Keratinocyte (primary cell): ENCODE data around the gene MINDY1. TPM values are rescaled to one million over a fixed set of nuclear protein-coding genes. Genes with fewer than 3 reads are reported as not detected.

ENCODE experiments used
- DNase-seq: peaks from one replicate; pipeline ENCODE4 v3.0.0-alpha.2; 2011; ENCODE audit warnings: low read depth, missing footprints, low spot score
- FAIRE-seq: peaks from 2 replicates; lab custom pipeline; 2011; peaks lifted over from hg19 to GRCh38; lab: Jason Lieb, UNC
- H2AFZ ChIP-seq: 2 replicates; pipeline ENCODE4 v1.6.0; 2012; ENCODE audit warnings: low read length, control low read depth, inconsistent platforms; ENCODE audit not compliant: control insufficient read depth
- H3K27ac ChIP-seq: 2 replicates; pipeline ENCODE4 v1.5.1; 2011; ENCODE audit warnings: low read length; ENCODE audit not compliant: control insufficient read depth, insufficient read depth
- H3K27me3 ChIP-seq: 3 replicates; pipeline ENCODE4 v1.6.0; 2011; ENCODE audit warnings: low read length; ENCODE audit not compliant: control insufficient read depth, insufficient read depth; ENCODE audit errors: extremely low read depth
- H3K36me3 ChIP-seq, 2 experiments: 2 replicates in 1 of 2; 3 replicates in 1 of 2; pipeline ENCODE4 v1.5.1; 2011; ENCODE audit warnings: low read length in 2 of 2, mild to moderate bottlenecking in 1 of 2; ENCODE audit not compliant: control insufficient read depth in 2 of 2, insufficient read depth in 2 of 2; ENCODE audit errors: extremely low read depth in 1 of 2
- H3K4me1 ChIP-seq: 3 replicates; pipeline ENCODE4 v1.5.1; 2011; ENCODE audit warnings: low read length; ENCODE audit not compliant: control insufficient read depth, insufficient read depth; ENCODE audit errors: extremely low read depth
- H3K4me2 ChIP-seq: 3 replicates; pipeline ENCODE4 v1.6.0; 2011; ENCODE audit warnings: low read depth, low read length; ENCODE audit not compliant: control insufficient read depth, insufficient read depth; ENCODE audit errors: extremely low read depth
- H3K4me3 ChIP-seq, 3 experiments: fragments of 200-600 bp in 1 of 3; sonication (generic) in 1 of 3; 2 replicates in 2 of 3; 3 replicates in 1 of 3; pipeline ENCODE4 v1.5.1; 2011 to 2016; ENCODE audit warnings: low read length in 3 of 3, mild to moderate bottlenecking in 3 of 3, control low read depth in 2 of 3, inconsistent platforms in 1 of 3, low read depth in 1 of 3, mixed read lengths in 1 of 3, mixed run types in 1 of 3, moderate library complexity in 1 of 3; ENCODE audit not compliant: control insufficient read depth in 2 of 3, insufficient read depth in 2 of 3; ENCODE audit errors: extremely low read depth in 1 of 3
- H3K79me2 ChIP-seq: 2 replicates; pipeline ENCODE4 v1.6.0; 2012; ENCODE audit warnings: low read length; ENCODE audit not compliant: control insufficient read depth, insufficient read depth
- H3K9ac ChIP-seq: 3 replicates; pipeline ENCODE4 v1.6.0; 2011; ENCODE audit warnings: low read length; ENCODE audit not compliant: control insufficient read depth, insufficient read depth; ENCODE audit errors: extremely low read depth
- H3K9me1 ChIP-seq: 3 replicates; pipeline ENCODE4 v1.6.0; 2011; ENCODE audit warnings: low read length; ENCODE audit not compliant: control insufficient read depth, insufficient read depth; ENCODE audit errors: extremely low read depth
- H3K9me3 ChIP-seq: 2 replicates; pipeline ENCODE4 v1.5.1; 2012; ENCODE audit warnings: low read depth, low read length; ENCODE audit not compliant: control insufficient read depth
- H4K20me1 ChIP-seq: 3 replicates; pipeline ENCODE4 v1.6.0; 2011; ENCODE audit warnings: low read length; ENCODE audit not compliant: control insufficient read depth, insufficient read depth; ENCODE audit errors: extremely low read depth
- EZH2 ChIP-seq: IDR thresholded peaks from one replicate; pipeline ENCODE4 v1.6.1; 2012; ENCODE audit warnings: inconsistent platforms, mild to moderate bottlenecking, low read length, moderate library complexity
- dilution Hi-C: fragments of 300-500 bp; cut with MboI; formaldehyde crosslinking; loops from one replicate; pipeline ENCODE4 v1.7.0; 2020; ENCODE audit warnings: low sequenced_read_pairs; ENCODE audit not compliant: extremely low pct_ligation_motif_present
- polyA minus RNA-seq, 3 experiments: library from RNA; depleted of rRNA, polyadenylated mRNA; stranded (reverse); fragments of >200 nt; gene quantifications; 1 replicate in 1 of 3; 2 replicates in 1 of 3; 3 replicates in 1 of 3; pipeline ENCODE4 v1.2.3, GENCODE V29; 2011
- polyA plus RNA-seq, 5 experiments: library from polyadenylated mRNA; depleted of rRNA in 3 of 5; stranded (reverse) in 3 of 5; stranded (forward) in 1 of 5; unstranded in 1 of 5; fragments of >200 nt; gene quantifications; 1 replicate in 1 of 5; 2 replicates in 3 of 5; 3 replicates in 1 of 5; pipeline versions ENCODE4 v1.2.1 to v1.2.3, GENCODE V29; 2011 to 2012; ENCODE audit warnings: missing spikeins in 2 of 5, low read depth in 1 of 5, low replicate concordance in 1 of 5
- TF ChIP-seq, protein P1 (sequence below), 3 experiments: IDR thresholded peaks in 1 of 3; conservative IDR thresholded peaks in 1 of 3; optimal IDR thresholded peaks in 1 of 3; 2 replicates in 2 of 3; 3 replicates in 1 of 3; pipeline versions ENCODE3 to v1.5.1; 2011; ENCODE audit warnings: low read length in 3 of 3, mild to moderate bottlenecking in 3 of 3, moderate library complexity in 2 of 3, control low read depth in 1 of 3, inconsistent platforms in 1 of 3; ENCODE audit not compliant: insufficient read depth in 2 of 3; ENCODE audit errors: extremely low read depth in 1 of 3

MINDY1 gene, protein sequence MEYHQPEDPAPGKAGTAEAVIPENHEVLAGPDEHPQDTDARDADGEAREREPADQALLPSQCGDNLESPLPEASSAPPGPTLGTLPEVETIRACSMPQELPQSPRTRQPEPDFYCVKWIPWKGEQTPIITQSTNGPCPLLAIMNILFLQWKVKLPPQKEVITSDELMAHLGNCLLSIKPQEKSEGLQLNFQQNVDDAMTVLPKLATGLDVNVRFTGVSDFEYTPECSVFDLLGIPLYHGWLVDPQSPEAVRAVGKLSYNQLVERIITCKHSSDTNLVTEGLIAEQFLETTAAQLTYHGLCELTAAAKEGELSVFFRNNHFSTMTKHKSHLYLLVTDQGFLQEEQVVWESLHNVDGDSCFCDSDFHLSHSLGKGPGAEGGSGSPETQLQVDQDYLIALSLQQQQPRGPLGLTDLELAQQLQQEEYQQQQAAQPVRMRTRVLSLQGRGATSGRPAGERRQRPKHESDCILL
- 11.2 to 20.4 TPM (median 11.6 TPM) in 3 replicates for polyA plus RNA-seq
- 9.7 TPM for polyA plus RNA-seq (2011; ENCODE audit: low read depth)
- polyA plus RNA-seq (2011; cell fraction: cytosol; rRNA removed) = 12.6 and 13.5 TPM in 2 replicates
- 35.0 and 42.9 TPM in 2 replicates for polyA plus RNA-seq (2011; cell fraction: nucleus; rRNA removed)
- polyA plus RNA-seq (2012; ENCODE audit: low replicate concordance) = 9.2 and 14.5 TPM in 2 replicates
- polyA minus RNA-seq = 25.0 to 42.3 TPM (median 28.7 TPM) in 3 replicates
- polyA minus RNA-seq (2011; cell fraction: cytosol; rRNA and poly(A)+ RNA removed) = 22.3 TPM
- 24.9 and 29.0 TPM in 2 replicates for polyA minus RNA-seq (2011; cell fraction: nucleus; rRNA and poly(A)+ RNA removed)

DNA sequence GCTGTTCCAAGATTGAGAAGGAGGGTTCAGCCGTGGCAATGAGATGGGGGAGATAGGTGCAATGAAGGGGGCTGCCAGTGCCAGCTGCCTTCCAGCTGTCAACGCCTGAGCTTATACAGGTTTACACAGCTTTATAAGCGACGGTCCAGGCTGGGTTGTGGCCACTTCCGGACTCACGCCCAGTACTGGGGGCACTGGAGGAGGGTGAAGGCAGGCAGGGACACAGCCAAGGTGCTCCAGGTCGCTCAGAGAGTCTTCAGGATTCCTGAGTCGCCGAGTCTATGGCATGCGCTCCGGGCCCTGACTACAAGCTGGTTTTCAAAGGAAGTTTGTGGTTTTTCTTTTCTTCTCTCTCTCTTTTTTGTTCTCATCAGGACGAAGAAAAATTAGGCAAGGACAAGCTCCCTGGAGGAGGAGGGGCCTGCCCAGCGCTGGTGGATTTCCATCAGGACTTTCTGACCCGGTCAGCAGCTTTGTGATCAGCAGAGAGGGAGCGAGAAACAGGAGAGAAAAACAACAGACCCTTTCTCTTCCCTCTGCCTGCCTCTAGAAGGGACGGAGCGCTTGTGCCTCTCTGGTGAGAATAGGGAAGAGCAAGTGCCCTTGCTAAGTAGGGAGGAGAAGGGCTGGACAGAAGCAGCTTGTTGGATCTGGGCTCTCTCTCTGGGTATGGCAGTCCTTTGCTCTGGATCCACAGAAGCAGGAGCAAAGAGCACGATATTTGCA, at the start of gene MINDY1:
TSS of gene MINDY1 (minus strand) at position 576 of the 726 bp plus-strand sequence. CDS start 4,285 bp downstream, outside the sequence.
- dilution Hi-C loops = no loop called here
- H3K27me3 ChIP-seq = no peaks in the 10 kb centered on the region

DNA sequence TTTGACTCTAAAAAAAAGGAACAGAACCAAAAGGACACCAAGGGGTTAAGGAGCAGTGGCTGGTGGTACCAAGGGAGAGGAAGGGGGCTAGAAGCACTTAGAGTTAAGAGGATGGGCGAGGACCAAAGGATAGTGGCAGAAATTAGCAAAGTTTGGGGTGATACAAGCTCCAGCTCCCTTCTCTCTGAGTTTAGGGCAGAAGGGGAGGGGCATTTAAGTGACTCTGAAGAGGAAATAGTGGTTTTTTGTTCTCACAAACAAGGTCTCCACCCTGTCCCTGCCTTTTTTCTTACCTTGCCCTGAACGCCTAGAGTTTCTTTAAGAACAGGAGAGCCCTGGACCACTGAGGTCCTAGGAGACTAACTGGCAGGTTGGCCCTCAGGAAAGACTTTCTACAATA, 49.4 kb upstream of the MINDY1 start:
- H3K27ac ChIP-seq = peak overlapping the region; percentile 44
- dilution Hi-C loops = no loop called here
- H2AFZ ChIP-seq = no peak overlapping the region
- peaks cover 27% of the 10 kb centered on the region for H4K20me1 ChIP-seq
- H3K27me3 ChIP-seq = no peaks in the 10 kb centered on the region
- TF ChIP-seq, protein P1, sequence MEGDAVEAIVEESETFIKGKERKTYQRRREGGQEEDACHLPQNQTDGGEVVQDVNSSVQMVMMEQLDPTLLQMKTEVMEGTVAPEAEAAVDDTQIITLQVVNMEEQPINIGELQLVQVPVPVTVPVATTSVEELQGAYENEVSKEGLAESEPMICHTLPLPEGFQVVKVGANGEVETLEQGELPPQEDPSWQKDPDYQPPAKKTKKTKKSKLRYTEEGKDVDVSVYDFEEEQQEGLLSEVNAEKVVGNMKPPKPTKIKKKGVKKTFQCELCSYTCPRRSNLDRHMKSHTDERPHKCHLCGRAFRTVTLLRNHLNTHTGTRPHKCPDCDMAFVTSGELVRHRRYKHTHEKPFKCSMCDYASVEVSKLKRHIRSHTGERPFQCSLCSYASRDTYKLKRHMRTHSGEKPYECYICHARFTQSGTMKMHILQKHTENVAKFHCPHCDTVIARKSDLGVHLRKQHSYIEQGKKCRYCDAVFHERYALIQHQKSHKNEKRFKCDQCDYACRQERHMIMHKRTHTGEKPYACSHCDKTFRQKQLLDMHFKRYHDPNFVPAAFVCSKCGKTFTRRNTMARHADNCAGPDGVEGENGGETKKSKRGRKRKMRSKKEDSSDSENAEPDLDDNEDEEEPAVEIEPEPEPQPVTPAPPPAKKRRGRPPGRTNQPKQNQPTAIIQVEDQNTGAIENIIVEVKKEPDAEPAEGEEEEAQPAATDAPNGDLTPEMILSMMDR (optimal IDR thresholded peaks at IDR 0.05 in 1 of 3, IDR thresholded peaks at IDR 0.05 in 1 of 3, conservative IDR thresholded peaks at IDR 0.05 in 1 of 3; ENCODE audit: extremely low read depth in 1 of 3, insufficient read depth in 2 of 3, low read length in 3 of 3) = no peak
- no peak for TF ChIP-seq EZH2
- H3K9me1 ChIP-seq = peaks cover 17% of the 10 kb centered on the region
- DNase-seq (no peak), FAIRE-seq (no peak)
- H3K4me2 ChIP-seq = peak overlapping the region; percentile 77
- H3K4me1 ChIP-seq = peaks cover 51% of the 10 kb centered on the region
- peaks cover 44 to 61% of the 10 kb centered on the region in 2 experiments for H3K36me3 ChIP-seq
- H3K4me3 ChIP-seq = peak overlapping the region in 1 of 3 experiments; percentile 47
- H3K79me2 ChIP-seq = peaks cover 58% of the 10 kb centered on the region
- H3K9me3 ChIP-seq = no peaks in the 10 kb centered on the region
- no peak overlapping the region for H3K9ac ChIP-seq

More for the DNA sequence above, at the start of gene MINDY1:
- H2AFZ ChIP-seq = peak within 1 kb of the TSS; percentile 88
- DNase-seq (peak; percentile 30), FAIRE-seq (no peak)
- no peaks in the 10 kb centered on the region for H3K79me2 ChIP-seq
- H3K36me3 ChIP-seq = no peaks in the 10 kb centered on the region
- H3K9me3 ChIP-seq = no peaks in the 10 kb centered on the region
- peak within 1 kb of the TSS; percentile 65 for H3K27ac ChIP-seq
- peak within 1 kb of the TSS; percentile 93 for H3K4me2 ChIP-seq
- no peaks in the 10 kb centered on the region for H3K9me1 ChIP-seq
- peaks cover 48% of the 10 kb centered on the region for H3K4me1 ChIP-seq
- TF ChIP-seq, protein P1 (optimal IDR thresholded peaks at IDR 0.05 in 1 of 3, IDR thresholded peaks at IDR 0.05 in 1 of 3, conservative IDR thresholded peaks at IDR 0.05 in 1 of 3; ENCODE audit: extremely low read depth in 1 of 3, insufficient read depth in 2 of 3, low read length in 3 of 3) = peak; percentile 49 to 73 (median 52)
- no peak for TF ChIP-seq EZH2
- peak within 1 kb of the TSS; percentile 40 to 83 (median 70) for H3K4me3 ChIP-seq
- peak within 1 kb of the TSS; percentile 74 for H3K9ac ChIP-seq
- no peaks in the 10 kb centered on the region for H4K20me1 ChIP-seq
